HL-60 (cell line): ENCODE results near the gene VTI1A.

Source experiments
- DNase-seq, 2 experiments: peaks; one replicate each; pipeline ENCODE4 v3.0.0-alpha.2; 2010 to 2020; ENCODE audit warnings: low read depth in 1 of 2, low spot score in 1 of 2
- H3K27ac ChIP-seq: fragments of 250-450 bp; sonication (Bioruptor Pico); replicated peaks from 2 replicates; pipeline ENCODE4 v1.5.1; 2020; ENCODE audit warnings: mild to moderate bottlenecking, moderate library complexity
- H3K27me3 ChIP-seq: fragments of 250-450 bp; sonication (Bioruptor Pico); 2 replicates; pipeline ENCODE4 v1.5.1; 2021; ENCODE audit warnings: mild to moderate bottlenecking, moderate library complexity; ENCODE audit not compliant: insufficient read depth, poor library complexity, severe bottlenecking
- H3K4me3 ChIP-seq: replicated peaks from 2 replicates; pipeline ENCODE4 v1.5.1; 2011; ENCODE audit warnings: mild to moderate bottlenecking, control low read depth, low read length; ENCODE audit not compliant: insufficient read depth
- CTCF ChIP-seq: IDR thresholded peaks from one replicate; pipeline ENCODE4 v1.5.1; 2011; ENCODE audit warnings: low read length, control low read depth, inconsistent platforms; ENCODE audit not compliant: insufficient read depth
- GABPA ChIP-seq: IDR thresholded peaks from 2 replicates; pipeline ENCODE4 v1.6.1; 2012; ENCODE audit warnings: low read depth
- POLR2AphosphoS5 ChIP-seq: IDR thresholded peaks from 2 replicates; pipeline ENCODE4 v1.6.1; 2012; ENCODE audit warnings: low read depth
- REST ChIP-seq: IDR thresholded peaks from 2 replicates; pipeline ENCODE4 v1.6.1; 2012; ENCODE audit warnings: low read depth; ENCODE audit not compliant: insufficient replicate concordance
- SPI1 ChIP-seq: IDR thresholded peaks from 2 replicates; pipeline ENCODE4 v1.6.1; 2012; ENCODE audit warnings: low read depth, mild to moderate bottlenecking, borderline replicate concordance

The VTI1A gene

GRCh38 chr10:112409755-112410154 is 37.3 kb upstream of the VTI1A start:
- no peak for DNase-seq
- no peaks in the 10 kb centered on the region for H3K27me3 ChIP-seq
- H3K27ac ChIP-seq = no peak overlapping the region
- no peak for TF ChIP-seq REST
- no peak for TF ChIP-seq POLR2AphosphoS5
- no peak for TF ChIP-seq CTCF
- TF ChIP-seq SPI1 = no peak
- TF ChIP-seq GABPA = no peak
- H3K4me3 ChIP-seq = no peak overlapping the region

- DNase-seq = no peak
- Histone ChIP-seq H3K27me3 (no peaks in the 10 kb centered on the region), H3K4me3 (no peak overlapping the region), H3K27ac (no peak overlapping the region)
- TF ChIP-seq SPI1 = no peak
- no peak for TF ChIP-seq GABPA
- no peak for TF ChIP-seq CTCF
- TF ChIP-seq REST = no peak
- no peak for TF ChIP-seq POLR2AphosphoS5
These were observed 34.3 kb upstream of the VTI1A start for GRCh38 chr10:112412696-112413095.

- TF ChIP-seq CTCF (no peak), REST (no peak), GABPA (no peak), SPI1 (no peak), POLR2AphosphoS5 (no peak)
- H3K4me3 ChIP-seq = no peak overlapping the region
- no peak for DNase-seq
- no peak overlapping the region for H3K27ac ChIP-seq
- H3K27me3 ChIP-seq = no peaks in the 10 kb centered on the region
These were observed 25.3 kb upstream of the VTI1A start for GRCh38 chr10:112421731-112422130.
